ENCODE results near the gene HTN3.

HTN3 gene

DNA sequence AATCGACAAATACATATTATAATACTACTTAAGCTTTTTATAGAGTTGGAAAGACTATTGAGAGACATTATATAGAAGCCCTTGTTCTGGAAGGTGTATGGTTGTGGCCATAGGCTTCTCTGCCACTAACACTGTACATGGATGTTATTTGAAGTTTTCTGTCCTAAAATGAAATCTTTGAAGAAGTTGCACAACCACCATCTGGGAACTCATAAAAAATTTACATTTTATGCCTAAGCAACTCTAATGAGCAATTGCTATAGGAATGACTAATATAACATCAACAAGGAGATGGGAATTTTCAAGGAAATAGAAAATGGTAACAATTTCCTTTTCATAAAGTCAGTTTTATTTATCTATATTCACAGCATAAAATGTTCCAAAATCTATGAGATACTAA is 29.4 kb downstream of the HTN3 start:
- FAIRE-seq (no peak), DNase-seq (ENCODE audit: insufficient read length, low spot score) (no peak)
- no peak for TF ChIP-seq POLR2A (IDR thresholded peaks at IDR 0.05; ENCODE audit: low read depth, low read length)

- no peak for DNase-seq (ENCODE audit: insufficient read length, low spot score)
- no peak for TF ChIP-seq POLR2A (IDR thresholded peaks at IDR 0.05; ENCODE audit: low read depth, low read length)
- FAIRE-seq = no peak
These were observed 30.9 kb downstream of the HTN3 start for GRCh38 chr4:70059149-70059548.

DNA sequence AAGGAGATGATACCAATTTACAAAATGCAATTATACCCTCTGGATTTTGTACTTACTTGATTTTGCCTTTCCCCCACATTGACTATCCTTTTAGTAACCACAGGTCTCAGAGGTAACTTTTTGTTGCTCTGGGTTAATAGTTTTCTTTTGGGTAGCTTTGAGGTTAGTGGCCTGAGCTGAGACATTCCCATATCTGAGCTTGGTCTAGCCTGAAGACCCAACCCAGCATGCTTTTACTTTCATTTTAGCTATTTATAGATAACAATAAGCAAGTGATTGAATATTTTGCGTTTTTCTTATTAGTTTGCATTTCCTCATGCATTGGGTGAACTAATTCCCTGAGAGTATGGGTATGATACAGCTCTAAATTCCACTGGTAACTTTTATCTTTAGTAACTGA is 33.7 kb downstream of the HTN3 start:
- TF ChIP-seq POLR2A (IDR thresholded peaks at IDR 0.05; ENCODE audit: low read depth, low read length) = no peak
- no peak for DNase-seq (ENCODE audit: insufficient read length, low spot score)
- no peak for FAIRE-seq

- FAIRE-seq (no peak), DNase-seq (ENCODE audit: insufficient read length, low spot score) (no peak)
- TF ChIP-seq POLR2A (IDR thresholded peaks at IDR 0.05; ENCODE audit: low read depth, low read length) = no peak
These were observed 51.9 kb downstream of the HTN3 start for GRCh38 chr4:70080205-70080604.

Data from H54 (cell line).